Naive thymus-derived CD4-positive, alpha-beta T cell (primary cell): ENCODE measurements around the gene CRX. TPM values are rescaled to one million over a fixed set of nuclear protein-coding genes. Genes with fewer than 3 reads are reported as not detected.
A peak's percentile ranks its signal among the peaks of the same experiment; 100 is the strongest.
"Not testable (repeated sequence)": the region's sequence is repeated elsewhere in the genome, so short reads cannot be mapped to it uniquely, and the experiment has no call there.

ENCODE experiments used
- ATAC-seq: fragments of 150-1000 bp; cut with Tn5 transposase; 2 replicates; pipeline ENCODE4 v1.10.0; 2021; ENCODE audit warnings: mild to moderate bottlenecking, moderate library complexity
- CTCF ChIA-PET: fragments of 350-600 bp; sonication (Branson Sonifier 250); formaldehyde crosslinking; loops from one replicate; lab custom pipeline; 2021; ENCODE audit warnings: antibody characterized with exemption; lab: Charles Lee
- POLR2A ChIA-PET: fragments of 350-600 bp; sonication (Branson Sonifier 250); formaldehyde crosslinking; loops from one replicate; lab custom pipeline; 2021; ENCODE audit warnings: antibody characterized with exemption, inconsistent platforms; lab: Charles Lee
- DNase-seq, 9 donors: peaks; one replicate each; pipeline versions ENCODE4 v3.0.0 to v3.0.0-alpha.2; 2020 to 2022; ENCODE audit warnings: mixed read lengths in 1 of 9
- H3K27ac ChIP-seq: one replicate; pipeline ENCODE4 v1.7.0; 2013; ENCODE audit warnings: mild to moderate bottlenecking, low read depth, low read length, moderate library complexity
- H3K27me3 ChIP-seq, 2 donors: one replicate each; pipeline ENCODE4 v1.7.0; 2013; ENCODE audit warnings: low read length in 2 of 2, mild to moderate bottlenecking in 2 of 2, moderate library complexity in 2 of 2; ENCODE audit not compliant: control insufficient read depth in 2 of 2, insufficient read depth in 2 of 2
- H3K36me3 ChIP-seq, 3 experiments: 1 replicate in 2 of 3; 2 replicates in 1 of 3; pipeline ENCODE4 v1.7.0; 2013; ENCODE audit warnings: low read length in 3 of 3, mild to moderate bottlenecking in 3 of 3, moderate library complexity in 1 of 3; ENCODE audit not compliant: insufficient read depth in 3 of 3, control insufficient read depth in 2 of 3
- H3K4me1 ChIP-seq, 2 donors: one replicate each; pipeline ENCODE4 v1.7.0; 2013; ENCODE audit warnings: low read length in 2 of 2, mild to moderate bottlenecking in 2 of 2, moderate library complexity in 1 of 2; ENCODE audit not compliant: control insufficient read depth in 2 of 2, insufficient read depth in 2 of 2
- H3K4me3 ChIP-seq: 2 replicates; pipeline ENCODE4 v1.7.0; 2013; ENCODE audit warnings: mild to moderate bottlenecking, low read length
- H3K9me3 ChIP-seq, 3 experiments: 1 replicate in 2 of 3; 2 replicates in 1 of 3; pipeline ENCODE4 v1.7.0; 2013; ENCODE audit warnings: low read length in 3 of 3; ENCODE audit not compliant: control insufficient read depth in 2 of 3
- H3K27ac Mint-ChIP-seq, 9 donors: one replicate each; pipeline ENCODE4 v1.8.0; 2020 to 2022; ENCODE audit warnings: mixed read lengths in 9 of 9, mild to moderate bottlenecking in 8 of 9, moderate library complexity in 5 of 9, inconsistent platforms in 2 of 9
- H3K27me3 Mint-ChIP-seq, 5 donors: one replicate each; pipeline ENCODE4 v1.8.0; 2021 to 2022; ENCODE audit warnings: mixed read lengths in 5 of 5, mild to moderate bottlenecking in 1 of 5
- H3K36me3 Mint-ChIP-seq, 5 donors: one replicate each; pipeline ENCODE4 v1.8.0; 2020 to 2022; ENCODE audit warnings: mixed read lengths in 5 of 5, mild to moderate bottlenecking in 3 of 5, inconsistent platforms in 1 of 5
- H3K4me1 Mint-ChIP-seq, 7 donors: one replicate each; pipeline ENCODE4 v1.8.0; 2020 to 2022; ENCODE audit warnings: mixed read lengths in 7 of 7, mild to moderate bottlenecking in 3 of 7, inconsistent platforms in 1 of 7
- H3K4me3 Mint-ChIP-seq, 10 donors: one replicate each; pipeline ENCODE4 v1.8.0; 2020 to 2022; ENCODE audit warnings: mild to moderate bottlenecking in 10 of 10, mixed read lengths in 10 of 10, moderate library complexity in 6 of 10, inconsistent platforms in 2 of 10
- H3K9me3 Mint-ChIP-seq, 11 donors: one replicate each; pipeline ENCODE4 v1.8.0; 2020 to 2022; ENCODE audit warnings: mixed read lengths in 11 of 11, mild to moderate bottlenecking in 4 of 11, inconsistent platforms in 1 of 11, moderate library complexity in 1 of 11
- intact Hi-C, 2 donors: fragments of 100-400 bp; cut with micrococcal nuclease; formaldehyde crosslinking; loops; one replicate each; pipeline ENCODE4 v1.15.1; 2023
- polyA plus RNA-seq, 2 donors: library from polyadenylated mRNA; unstranded; fragments of 300-500 nt; fragmentation: Illumina TruSeq; gene quantifications; one replicate each; pipeline ENCODE4 v1.2.3, GENCODE V29; 2021
- total RNA-seq, 6 experiments: library from RNA in 5 of 6; stranded (reverse) in 5 of 6; gene quantifications; 1 replicate in 5 of 6; 2 replicates in 1 of 6; pipeline ENCODE4 v1.2.3 and lab custom pipeline; 2021 to 2026

Gene CRX
- total RNA-seq (not detected), polyA plus RNA-seq (not detected), total RNA-seq (lab: John Stamatoyannopoulos, UW) (not detected)

- peaks cover 0 to 3% (median 0%) of the 10 kb centered on the region in 5 donors for H3K36me3 Mint-ChIP-seq
- H3K9me3 Mint-ChIP-seq: peaks cover 0 to 1% (median 0%) of the 10 kb centered on the region in 11 donors
- Histone ChIP-seq H3K4me3 (no peak within 1 kb of the TSS), H3K27me3 (peaks cover 0 to 3% of the 10 kb centered on the region in 2 donors), H3K27ac (no peak within 1 kb of the TSS), H3K4me1 (no peaks in the 10 kb centered on the region), H3K36me3 (no peaks in the 10 kb centered on the region), H3K9me3 (no peaks in the 10 kb centered on the region)
- no peak within 1 kb of the TSS for H3K4me3 Mint-ChIP-seq
- H3K27me3 Mint-ChIP-seq: peaks cover 26 to 51% (median 31%) of the 10 kb centered on the region in 5 donors
- intact Hi-C loops: no loop called here
- no peak within 1 kb of the TSS for H3K27ac Mint-ChIP-seq
- DNase-seq: no peak
- POLR2A ChIA-PET: no interaction called here
- peaks cover 0 to 7% (median 2%) of the 10 kb centered on the region in 7 donors for H3K4me1 Mint-ChIP-seq
- ATAC-seq: no peak
- CTCF ChIA-PET: no interaction called here
These were observed at the start of gene CRX for GRCh38 chr19:47821460-47822020. CRX (plus strand) TSS chr19:47821937; CDS start chr19:47834444, 12,507 bp downstream.

GRCh38 chr19:47776568-47776967 is 45.2 kb upstream of the CRX start:
- peaks cover 8 to 19% of the 10 kb centered on the region in 2 donors for H3K4me1 ChIP-seq
- Mint-ChIP-seq H3K4me3 (peak overlapping the region in 7 of 10 donors; percentile 1 to 36 (median 7)), H3K27me3 (peaks cover 0 to 1% (median 0%) of the 10 kb centered on the region in 5 donors), H3K27ac (peak overlapping the region in 3 of 9 donors; percentile 17 to 63 (median 30)), H3K9me3 (no peaks in the 10 kb centered on the region), H3K4me1 (peaks cover 6 to 32% (median 29%) of the 10 kb centered on the region in 7 donors), H3K36me3 (peaks cover 0 to 7% (median 4%) of the 10 kb centered on the region in 5 donors)
- ChIA-PET CTCF (interaction anchor here (0.6 kb wide), 1 partner anchor 10 kb away, joined by 3 read pairs; no protein-coding TSS in a partner anchor), POLR2A (no interaction called here)
- H3K27me3 ChIP-seq: no peaks in the 10 kb centered on the region
- ATAC-seq (no peak), DNase-seq (no peak)
- no peak overlapping the region for H3K4me3 ChIP-seq
- peaks cover 0 to 15% (median 6%) of the 10 kb centered on the region in 3 experiments for H3K36me3 ChIP-seq
- H3K9me3 ChIP-seq: no peaks in the 10 kb centered on the region
- H3K27ac ChIP-seq: no peak overlapping the region
- intact Hi-C loops: loop anchor here in 1 of 2 donors (5.0 kb wide), 1 partner anchor 736 kb away; the partner anchor contains the start of gene LMTK3

- Histone ChIP-seq H3K27ac (peak overlapping the region; percentile 87), H3K4me3 (peak overlapping the region; percentile 88), H3K36me3 (peaks cover 0 to 23% (median 7%) of the 10 kb centered on the region in 3 experiments), H3K4me1 (peaks cover 8 to 19% of the 10 kb centered on the region in 2 donors)
- ATAC-seq, DNase-seq, H3K27me3 Mint-ChIP-seq, H3K9me3 Mint-ChIP-seq, H3K9me3 ChIP-seq, CTCF ChIA-PET, H3K27me3 ChIP-seq: not testable (repeated sequence)
- Mint-ChIP-seq H3K4me1 (peaks cover 8 to 38% (median 32%) of the 10 kb centered on the region in 7 donors), H3K27ac (peak overlapping the region in 7 of 9 donors; percentile 75 to 96 (median 93)), H3K36me3 (peaks cover 0 to 11% (median 10%) of the 10 kb centered on the region in 5 donors), H3K4me3 (peak overlapping the region; percentile 84 to 99 (median 93))
- intact Hi-C loops: loop anchor here (1.0 to 5.0 kb wide), 5 partner anchors 32 to 735 kb away; partner anchors contain the start of genes NOP53 (in 2 of the 2), DHX34 (in 1 of the 2), LMTK3 (in 1 of the 2) and NAPA (in 1 of the 2)
- POLR2A ChIA-PET: interaction anchor here (1.9 kb wide), 1 partner anchor 32 kb away, joined by 7 read pairs; the partner anchor contains the start of gene NOP53
These were observed 44.3 kb upstream of the CRX start for GRCh38 chr19:47777245-47778048.

GRCh38 chr19:47778049-47778953 is 43.4 kb upstream of the CRX start, which contains the start of gene SELENOW:
SELENOW (plus strand) TSS chr19:47778703; CDS start chr19:47778786, 83 bp downstream.
- Mint-ChIP-seq H3K4me3 (peak within 1 kb of the TSS; percentile 84 to 99 (median 93)), H3K27ac (peak within 1 kb of the TSS; percentile 70 to 96 (median 91)), H3K36me3 (peaks cover 0 to 15% (median 10%) of the 10 kb centered on the region in 5 donors), H3K4me1 (peaks cover 8 to 40% (median 32%) of the 10 kb centered on the region in 7 donors), H3K9me3 (no peaks in the 10 kb centered on the region), H3K27me3 (no peaks in the 10 kb centered on the region)
- CTCF ChIA-PET: no interaction called here
- peak; percentile 95 for ATAC-seq
- Histone ChIP-seq H3K27ac (peak within 1 kb of the TSS; percentile 87), H3K4me1 (peaks cover 8 to 19% of the 10 kb centered on the region in 2 donors), H3K36me3 (peaks cover 0 to 24% (median 7%) of the 10 kb centered on the region in 3 experiments), H3K4me3 (peak within 1 kb of the TSS; percentile 88), H3K27me3 (no peaks in the 10 kb centered on the region), H3K9me3 (no peaks in the 10 kb centered on the region)
- DNase-seq: peak; percentile 56 to 86 (median 76)
- POLR2A ChIA-PET: interaction anchor here (1.9 kb wide), 1 partner anchor 33 kb away, joined by 7 read pairs; the partner anchor contains the start of gene NOP53
- intact Hi-C loops: loop anchor here (1.0 to 5.0 kb wide), 5 partner anchors 33 to 734 kb away; partner anchors contain the start of genes NOP53 (in 2 of the 2), DHX34 (in 1 of the 2), LMTK3 (in 1 of the 2) and NAPA (in 1 of the 2)

GRCh38 chr19:47778954-47779351 is 42.8 kb upstream of the CRX start:
- H3K4me3 ChIP-seq: peak overlapping the region; percentile 88
- Mint-ChIP-seq H3K4me3 (peak overlapping the region; percentile 84 to 99 (median 93)), H3K4me1 (peaks cover 8 to 40% (median 32%) of the 10 kb centered on the region in 7 donors), H3K27me3 (no peaks in the 10 kb centered on the region), H3K27ac (peak overlapping the region; percentile 70 to 95 (median 91)), H3K36me3 (peaks cover 0 to 15% (median 12%) of the 10 kb centered on the region in 5 donors), H3K9me3 (no peaks in the 10 kb centered on the region)
- ChIA-PET POLR2A (interaction anchor here (0.6 to 0.9 kb wide), 3 partner anchors 24 to 34 kb away, joined by 3 to 4 read pairs (median 3); partner anchors contain the start of gene NOP53), CTCF (no interaction called here)
- ATAC-seq: peak; percentile 8
- H3K27me3 ChIP-seq: no peaks in the 10 kb centered on the region
- H3K27ac ChIP-seq: peak overlapping the region; percentile 87
- intact Hi-C loops: loop anchor here (1.0 to 5.0 kb wide), 5 partner anchors 34 to 733 kb away; partner anchors contain the start of genes NOP53 (in 2 of the 2), DHX34 (in 1 of the 2), LMTK3 (in 1 of the 2) and NAPA (in 1 of the 2)
- DNase-seq: peak in 1 of 9 donors; percentile 11
- peaks cover 0 to 30% (median 7%) of the 10 kb centered on the region in 3 experiments for H3K36me3 ChIP-seq
- no peaks in the 10 kb centered on the region for H3K9me3 ChIP-seq
- H3K4me1 ChIP-seq: peaks cover 8 to 19% of the 10 kb centered on the region in 2 donors
